Endodermal cell (in vitro differentiated cells): Measurements from ENCODE around the gene STK25. TPM values are rescaled to one million over a fixed set of nuclear protein-coding genes. Genes with fewer than 3 reads are reported as not detected.

Experiments used
- DNase-seq: peaks from one replicate; pipeline ENCODE4 v3.0.0-alpha.2; 2017
- H3K27ac ChIP-seq: 2 replicates; pipeline ENCODE4 v1.5.1; 2013; ENCODE audit warnings: mild to moderate bottlenecking, low read depth, low read length, moderate library complexity
- H3K27me3 ChIP-seq: 2 replicates; pipeline ENCODE4 v1.6.1; 2013; ENCODE audit warnings: mild to moderate bottlenecking, low read length, moderate library complexity; ENCODE audit not compliant: insufficient read depth, control insufficient read depth, poor library complexity, severe bottlenecking
- H3K36me3 ChIP-seq: 2 replicates; pipeline ENCODE4 v1.7.0; 2013; ENCODE audit warnings: mild to moderate bottlenecking, low read length, moderate library complexity; ENCODE audit not compliant: control insufficient read depth, insufficient read depth
- H3K4me1 ChIP-seq: one replicate; pipeline ENCODE4 v1.7.0; 2013; ENCODE audit warnings: low read length; ENCODE audit not compliant: control insufficient read depth, insufficient read depth
- H3K4me3 ChIP-seq: 2 replicates; pipeline ENCODE4 v1.5.1; 2013; ENCODE audit warnings: mild to moderate bottlenecking, low read length, moderate library complexity
- H3K9ac ChIP-seq: 2 replicates; pipeline ENCODE4 v1.6.1; 2013; ENCODE audit warnings: mild to moderate bottlenecking, low read length, moderate library complexity; ENCODE audit not compliant: poor library complexity, severe bottlenecking; ENCODE audit errors: extremely low read depth
- H3K9me3 ChIP-seq: 2 replicates; pipeline ENCODE4 v1.6.1; 2013; ENCODE audit warnings: mild to moderate bottlenecking, low read length, moderate library complexity; ENCODE audit not compliant: control insufficient read depth
- H3K27ac Mint-ChIP-seq: 2 replicates; pipeline ENCODE4 v1.8.0; 2020; ENCODE audit warnings: mixed read lengths
- H3K27me3 Mint-ChIP-seq: 2 replicates; pipeline ENCODE4 v1.8.0; 2021; ENCODE audit warnings: mild to moderate bottlenecking, mixed read lengths; ENCODE audit not compliant: insufficient read depth
- H3K36me3 Mint-ChIP-seq: 2 replicates; pipeline ENCODE4 v1.8.0; 2020; ENCODE audit warnings: low read depth, mixed read lengths
- H3K4me1 Mint-ChIP-seq: 2 replicates; pipeline ENCODE4 v1.8.0; 2020; ENCODE audit warnings: mixed read lengths
- H3K4me3 Mint-ChIP-seq: 2 replicates; pipeline ENCODE4 v1.8.0; 2020; ENCODE audit warnings: mild to moderate bottlenecking, moderate library complexity, mixed read lengths
- H3K9me3 Mint-ChIP-seq: 2 replicates; pipeline ENCODE4 v1.8.0; 2020; ENCODE audit warnings: mild to moderate bottlenecking, mixed read lengths
- CTCF ChIP-seq: fragments of 200-600 bp; sonication (generic); conservative IDR thresholded peaks from 2 replicates; pipeline ENCODE4 v1.5.0; 2021; ENCODE audit warnings: antibody characterized with exemption, mild to moderate bottlenecking
- whole genome bisulfite sequencing, 2 experiments: methylation state at CpG; one replicate each; pipeline versions ENCODE4 v1.1.5 to v1.1.7; 2013; ENCODE audit warnings: missing lambda C conversion rate in 2 of 2, mixed read lengths in 1 of 2; ENCODE audit not compliant: insufficient coverage in 1 of 2, insufficient read length in 1 of 2; 5-methylcytosine and 5-hydroxymethylcytosine counted together
- total RNA-seq, 2 donors: library from RNA; stranded (reverse); fragmentation: NEBNext Ultra II Directional in 1 of 2; extraction: Animal tissue kit (Norgen Biotek cat#: 25700) in 1 of 2; gene quantifications; 2 replicates in 1 of 2; 3 replicates in 1 of 2; pipeline ENCODE4 v1.2.1, GENCODE V29; 2021

STK25 gene
- total RNA-seq, 2 donors from 2014 or later: 226 to 252 TPM

DNA sequence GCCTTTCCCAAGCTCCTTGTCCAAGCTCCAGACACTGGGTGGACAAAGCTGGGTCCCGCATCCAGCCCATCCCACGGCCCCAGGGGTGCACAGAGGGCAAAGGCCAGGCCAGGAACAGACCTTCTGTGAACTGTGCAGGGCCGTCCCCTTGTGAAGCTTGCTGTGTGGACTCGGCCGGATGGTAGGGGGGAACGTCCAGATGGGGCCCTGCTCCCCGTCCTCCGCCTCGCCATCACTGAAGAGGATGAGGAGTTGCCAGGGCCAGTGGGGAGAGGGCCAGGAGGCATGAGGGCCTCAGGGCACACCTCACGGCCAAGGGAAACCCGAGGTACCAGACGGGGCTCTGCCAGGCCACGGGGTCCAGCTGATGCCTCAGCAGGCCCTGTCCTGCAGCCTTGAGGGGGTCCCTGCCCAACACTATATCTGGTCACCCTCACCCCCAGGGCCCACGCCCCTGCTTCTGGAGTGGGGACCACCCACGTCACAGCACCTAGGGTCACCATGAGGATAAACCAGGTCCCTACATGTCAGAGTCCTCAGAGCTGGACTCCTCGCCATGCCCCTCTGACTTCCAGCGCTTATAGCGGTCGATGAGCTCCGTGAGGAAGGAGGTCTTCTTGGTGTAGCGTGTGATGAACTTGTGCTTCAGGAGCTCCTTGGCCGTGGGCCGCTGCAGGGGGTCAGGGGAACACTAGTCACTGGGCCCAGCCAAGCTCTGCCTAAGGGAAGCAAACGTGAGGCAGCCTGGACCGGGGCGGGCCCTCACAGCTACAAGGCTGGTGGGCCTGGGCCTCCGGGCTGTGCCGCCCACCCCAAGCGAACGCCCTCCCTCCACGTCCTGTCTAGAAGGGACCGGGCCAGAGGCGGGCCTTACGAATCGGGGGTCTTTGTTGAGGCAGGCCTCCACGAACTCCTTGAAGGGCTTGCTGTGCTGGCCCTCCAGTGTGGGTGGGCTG is 10.0 kb downstream of the STK25 start:
- Mint-ChIP-seq H3K9me3 (no peaks in the 10 kb centered on the region), H3K4me3 (no peak overlapping the region), H3K36me3 (peaks cover 56% of the 10 kb centered on the region), H3K27me3 (no peaks in the 10 kb centered on the region), H3K4me1 (peaks cover 2% of the 10 kb centered on the region), H3K27ac (no peak overlapping the region)
- TF ChIP-seq CTCF: no peak
- no peak for DNase-seq
- Histone ChIP-seq H3K4me1 (no peaks in the 10 kb centered on the region), H3K9ac (no peak overlapping the region), H3K36me3 (peaks cover 58% of the 10 kb centered on the region), H3K4me3 (no peak overlapping the region), H3K27ac (no peak overlapping the region), H3K9me3 (no peaks in the 10 kb centered on the region), H3K27me3 (no peaks in the 10 kb centered on the region)
- WGBS, 2 experiments: 96% methylated on average over 14 to 36 of the region's 36 CpGs

DNA sequence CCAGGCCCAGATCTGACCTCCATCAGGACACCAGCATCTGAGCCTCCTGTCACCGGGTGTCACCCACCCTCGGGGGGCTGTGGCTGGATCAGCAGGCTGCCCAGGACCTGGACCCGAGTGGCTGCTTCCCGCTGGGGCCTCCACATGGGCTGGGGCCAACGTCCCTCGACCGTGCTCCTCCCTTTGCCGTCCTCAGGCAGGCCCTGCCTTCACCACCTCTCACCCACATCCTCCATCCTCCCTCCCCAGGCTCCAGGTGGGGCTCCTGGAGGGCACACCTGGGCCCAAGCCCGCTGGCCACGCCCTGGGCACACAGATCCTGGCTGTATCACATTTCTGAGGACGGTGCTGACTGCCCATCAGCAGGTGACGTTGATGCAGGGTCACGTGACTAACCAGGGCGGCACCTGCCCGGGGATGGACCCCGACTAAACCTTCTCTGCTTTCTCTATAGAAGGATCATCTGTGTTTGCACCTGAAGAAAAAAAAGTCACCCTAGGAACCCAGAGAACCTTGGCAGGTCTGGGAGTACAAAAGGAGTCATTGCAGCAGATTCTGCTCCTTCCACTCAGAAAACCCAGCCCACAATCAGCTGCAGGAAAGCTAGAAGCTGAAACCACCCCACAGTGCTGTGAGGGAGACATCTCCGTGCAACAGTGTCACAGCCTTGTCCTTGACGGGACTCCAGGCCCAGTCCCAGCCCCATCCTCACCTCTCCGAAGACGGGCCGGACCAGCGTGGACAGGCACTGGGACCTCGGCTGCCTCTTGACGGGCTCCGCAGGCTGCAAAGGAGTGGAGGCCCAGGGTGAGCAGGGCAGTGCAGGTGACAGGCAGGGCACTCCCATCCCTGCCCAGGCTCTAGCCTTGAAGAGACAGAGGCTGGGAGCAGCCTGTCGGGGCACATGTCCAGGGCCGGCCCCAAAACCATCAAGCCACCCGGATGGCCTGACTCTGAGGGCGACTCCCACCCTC is 11.2 kb downstream of the STK25 start:
- Histone ChIP-seq H3K9ac (no peak overlapping the region), H3K27ac (no peak overlapping the region), H3K27me3 (no peaks in the 10 kb centered on the region), H3K4me3 (no peak overlapping the region), H3K9me3 (no peaks in the 10 kb centered on the region), H3K36me3 (peaks cover 59% of the 10 kb centered on the region), H3K4me1 (no peaks in the 10 kb centered on the region)
- no peak overlapping the region for H3K4me3 Mint-ChIP-seq
- no peak for DNase-seq
- no peaks in the 10 kb centered on the region for H3K9me3 Mint-ChIP-seq
- no peak for TF ChIP-seq CTCF
- WGBS, 2 experiments: 95% methylated on average over 17 to 29 of the region's 29 CpGs
- no peaks in the 10 kb centered on the region for H3K27me3 Mint-ChIP-seq
- H3K27ac Mint-ChIP-seq: no peak overlapping the region
- peaks cover 2% of the 10 kb centered on the region for H3K4me1 Mint-ChIP-seq
- peaks cover 55% of the 10 kb centered on the region for H3K36me3 Mint-ChIP-seq

DNA sequence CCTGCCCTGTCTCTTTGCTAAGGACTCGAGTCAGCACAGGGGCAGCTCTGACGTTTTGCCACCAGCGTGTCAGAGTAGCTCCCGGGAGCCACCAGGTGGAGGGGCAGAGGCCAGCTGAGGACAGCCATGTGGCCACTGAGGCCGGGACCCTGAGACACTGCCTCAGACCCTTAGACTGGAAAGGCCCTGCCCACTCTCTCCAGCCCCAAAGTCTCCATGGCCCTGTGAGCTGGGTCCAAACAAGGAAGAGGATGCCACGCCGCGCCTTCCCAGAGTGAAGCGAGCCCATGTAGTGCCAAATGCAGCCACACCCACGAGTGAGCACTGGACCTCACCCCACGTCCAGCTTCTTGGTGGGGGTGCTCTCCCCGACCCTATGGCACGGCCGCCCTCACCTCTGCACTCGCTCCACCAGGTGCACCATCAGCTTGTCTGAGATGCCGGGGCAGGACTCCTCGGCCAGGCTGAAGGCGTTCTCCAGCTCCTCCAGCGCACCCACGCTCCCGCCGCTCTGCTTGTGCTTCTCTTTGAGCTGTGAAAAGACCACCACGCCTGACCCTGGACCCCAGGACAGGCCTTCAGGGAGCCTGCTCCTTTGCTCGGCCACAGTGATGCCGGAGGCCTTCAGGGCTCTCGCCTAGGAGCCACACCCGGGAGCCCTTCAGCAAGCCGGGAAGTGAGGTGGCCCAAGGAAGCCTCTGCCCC is 12.2 kb downstream of the STK25 start:
- no peaks in the 10 kb centered on the region for H3K4me1 ChIP-seq
- Mint-ChIP-seq H3K4me3 (no peak overlapping the region), H3K36me3 (peaks cover 48% of the 10 kb centered on the region), H3K27me3 (no peaks in the 10 kb centered on the region), H3K27ac (no peak overlapping the region), H3K9me3 (no peaks in the 10 kb centered on the region), H3K4me1 (peaks cover 2% of the 10 kb centered on the region)
- no peak for DNase-seq
- no peaks in the 10 kb centered on the region for H3K9me3 ChIP-seq
- no peak for TF ChIP-seq CTCF
- 94 to 97% methylated on average over 23 to 28 of the region's 28 CpGs for WGBS, 2 experiments
- H3K9ac ChIP-seq: no peak overlapping the region
- H3K36me3 ChIP-seq: peaks cover 52% of the 10 kb centered on the region
- no peak overlapping the region for H3K27ac ChIP-seq
- no peaks in the 10 kb centered on the region for H3K27me3 ChIP-seq
- no peak overlapping the region for H3K4me3 ChIP-seq
